ENCODE data around the gene HEATR3.

DNA sequence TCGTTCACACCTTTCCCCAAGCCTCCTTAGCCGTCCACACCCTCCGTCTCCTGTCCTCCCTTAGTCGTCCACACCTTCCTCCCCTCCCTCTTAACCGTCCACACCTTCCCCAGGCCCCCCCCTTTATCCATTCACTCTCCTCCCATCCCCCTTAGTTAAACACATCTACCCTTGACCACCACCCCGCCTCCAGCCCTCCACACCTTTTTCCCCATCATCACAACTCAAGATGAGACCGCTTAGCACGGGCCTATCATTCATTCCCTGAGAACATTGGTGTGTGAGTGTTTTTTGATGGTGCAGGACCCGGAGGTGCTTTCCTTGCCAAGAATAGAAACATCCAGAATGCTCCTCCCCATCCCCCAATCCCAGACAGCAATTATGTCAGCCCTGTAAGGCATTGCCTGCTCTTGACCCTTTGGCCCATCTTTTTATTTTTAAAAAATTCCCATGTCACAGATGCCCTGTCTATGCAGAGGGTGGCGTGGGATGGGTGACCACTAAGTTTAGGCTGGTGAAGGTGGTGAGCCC, 88.7 kb downstream of the HEATR3 start:
- TF ChIP-seq, protein P1, sequence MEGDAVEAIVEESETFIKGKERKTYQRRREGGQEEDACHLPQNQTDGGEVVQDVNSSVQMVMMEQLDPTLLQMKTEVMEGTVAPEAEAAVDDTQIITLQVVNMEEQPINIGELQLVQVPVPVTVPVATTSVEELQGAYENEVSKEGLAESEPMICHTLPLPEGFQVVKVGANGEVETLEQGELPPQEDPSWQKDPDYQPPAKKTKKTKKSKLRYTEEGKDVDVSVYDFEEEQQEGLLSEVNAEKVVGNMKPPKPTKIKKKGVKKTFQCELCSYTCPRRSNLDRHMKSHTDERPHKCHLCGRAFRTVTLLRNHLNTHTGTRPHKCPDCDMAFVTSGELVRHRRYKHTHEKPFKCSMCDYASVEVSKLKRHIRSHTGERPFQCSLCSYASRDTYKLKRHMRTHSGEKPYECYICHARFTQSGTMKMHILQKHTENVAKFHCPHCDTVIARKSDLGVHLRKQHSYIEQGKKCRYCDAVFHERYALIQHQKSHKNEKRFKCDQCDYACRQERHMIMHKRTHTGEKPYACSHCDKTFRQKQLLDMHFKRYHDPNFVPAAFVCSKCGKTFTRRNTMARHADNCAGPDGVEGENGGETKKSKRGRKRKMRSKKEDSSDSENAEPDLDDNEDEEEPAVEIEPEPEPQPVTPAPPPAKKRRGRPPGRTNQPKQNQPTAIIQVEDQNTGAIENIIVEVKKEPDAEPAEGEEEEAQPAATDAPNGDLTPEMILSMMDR (IDR thresholded peaks at IDR 0.05), result no peak
- TF ChIP-seq POLR2A (IDR thresholded peaks at IDR 0.05) (no peak), POLR2AphosphoS5 (IDR thresholded peaks at IDR 0.05) (no peak), EP300 (IDR thresholded peaks at IDR 0.05; ENCODE audit: low read depth) (no peak)

Data from transverse colon (tissue), 4 donors.